ENCODE results near the gene GALNT13. TPM values are rescaled to one million over a fixed set of nuclear protein-coding genes. Genes with fewer than 3 reads are reported as not detected.
"Not testable (repeated sequence)": the region's sequence is repeated elsewhere in the genome, so short reads cannot be mapped to it uniquely, and the experiment has no call there.

GALNT13 gene
- total RNA-seq, 1 donor from 2014 or later, result 5.8 TPM

- ATAC-seq, result no peak
- no peaks in the 10 kb centered on the region for H3K9me3 ChIP-seq
These were observed 594.5 kb downstream of the GALNT13 start for GRCh38 chr2:154466226-154466625.

GRCh38 chr2:154470376-154470775, 598.7 kb downstream of the GALNT13 start:
- TF ChIP-seq CTCF (IDR thresholded peaks at IDR 0.05), result no peak
- no peaks in the 10 kb centered on the region for H3K27me3 ChIP-seq
- no peak for ATAC-seq

More at GRCh38 chr2:154466226-154466625, 594.5 kb downstream of the GALNT13 start:
- no peak overlapping the region for H3K27ac ChIP-seq
- H3K4me3 ChIP-seq, result no peak overlapping the region
- TF ChIP-seq CTCF (IDR thresholded peaks at IDR 0.05), result no peak
- intact Hi-C loops (cut with DNase I), result no loop called here
- no peaks in the 10 kb centered on the region for H3K27me3 ChIP-seq
- DNase-seq, result no peak
- H3K36me3 ChIP-seq, result no peaks in the 10 kb centered on the region
- no peaks in the 10 kb centered on the region for H3K4me1 ChIP-seq

DNA sequence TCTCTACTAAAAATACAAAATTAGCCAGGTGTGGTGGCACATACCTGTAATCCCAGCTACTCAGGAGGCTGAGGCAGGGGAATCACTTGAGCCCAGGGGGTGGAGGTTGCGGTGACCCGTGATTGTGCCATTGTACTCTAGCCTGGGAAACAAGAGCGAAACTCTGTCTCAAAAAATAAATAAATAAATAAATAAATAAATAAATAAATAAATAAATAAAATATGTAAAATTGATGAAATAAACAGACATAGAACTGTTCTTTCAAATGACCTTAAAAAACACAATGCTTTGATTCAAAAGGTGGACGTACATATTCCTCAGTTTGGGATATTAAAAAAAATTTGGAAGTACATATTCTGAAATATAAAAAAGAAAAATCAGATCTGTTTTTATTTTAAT, 599.8 kb downstream of the GALNT13 start:
- H3K27ac ChIP-seq; H3K36me3 ChIP-seq; H3K27me3 ChIP-seq; H3K9me3 ChIP-seq; ATAC-seq; DNase-seq; H3K4me1 ChIP-seq; intact Hi-C loops (cut with DNase I); H3K4me3 ChIP-seq: not testable (repeated sequence)

More at GRCh38 chr2:154470376-154470775, 598.7 kb downstream of the GALNT13 start:
- H3K9me3 ChIP-seq, result no peaks in the 10 kb centered on the region
- no peaks in the 10 kb centered on the region for H3K4me1 ChIP-seq
- no peaks in the 10 kb centered on the region for H3K36me3 ChIP-seq
- no peak overlapping the region for H3K4me3 ChIP-seq
- DNase-seq, result no peak
- intact Hi-C loops (cut with DNase I), result no loop called here
- no peak overlapping the region for H3K27ac ChIP-seq

GRCh38 chr2:154477319-154477718, 605.6 kb downstream of the GALNT13 start:
- DNase-seq (no peak), ATAC-seq (no peak)
- Histone ChIP-seq H3K4me3 (no peak overlapping the region), H3K9me3 (no peaks in the 10 kb centered on the region), H3K27me3 (no peaks in the 10 kb centered on the region), H3K4me1 (no peaks in the 10 kb centered on the region), H3K36me3 (no peaks in the 10 kb centered on the region), H3K27ac (no peak overlapping the region)
- no peak for TF ChIP-seq CTCF (IDR thresholded peaks at IDR 0.05)
- intact Hi-C loops (cut with DNase I), result no loop called here

- ATAC-seq, result no peak
- no peak for TF ChIP-seq CTCF (IDR thresholded peaks at IDR 0.05)
These were observed 608.8 kb downstream of the GALNT13 start for GRCh38 chr2:154480521-154480920.

GRCh38 chr2:154481336-154481735, 609.6 kb downstream of the GALNT13 start:
- ATAC-seq, result no peak

More at GRCh38 chr2:154480521-154480920, 608.8 kb downstream of the GALNT13 start:
- DNase-seq, result no peak
- no peaks in the 10 kb centered on the region for H3K36me3 ChIP-seq
- no peak overlapping the region for H3K4me3 ChIP-seq
- H3K4me1 ChIP-seq, result no peaks in the 10 kb centered on the region
- intact Hi-C loops (cut with DNase I), result no loop called here
- H3K9me3 ChIP-seq, result no peaks in the 10 kb centered on the region
- no peak overlapping the region for H3K27ac ChIP-seq
- no peaks in the 10 kb centered on the region for H3K27me3 ChIP-seq

More at GRCh38 chr2:154481336-154481735, 609.6 kb downstream of the GALNT13 start:
- Histone ChIP-seq H3K4me3 (no peak overlapping the region), H3K4me1 (no peaks in the 10 kb centered on the region), H3K36me3 (no peaks in the 10 kb centered on the region), H3K27me3 (no peaks in the 10 kb centered on the region), H3K9me3 (no peaks in the 10 kb centered on the region), H3K27ac (no peak overlapping the region)
- no peak for TF ChIP-seq CTCF (IDR thresholded peaks at IDR 0.05)
- no peak for DNase-seq
- intact Hi-C loops (cut with DNase I), result no loop called here

Measured in upper lobe of right lung (tissue), 1 donor.